ENCODE measurements around the gene HHAT.

DNA sequence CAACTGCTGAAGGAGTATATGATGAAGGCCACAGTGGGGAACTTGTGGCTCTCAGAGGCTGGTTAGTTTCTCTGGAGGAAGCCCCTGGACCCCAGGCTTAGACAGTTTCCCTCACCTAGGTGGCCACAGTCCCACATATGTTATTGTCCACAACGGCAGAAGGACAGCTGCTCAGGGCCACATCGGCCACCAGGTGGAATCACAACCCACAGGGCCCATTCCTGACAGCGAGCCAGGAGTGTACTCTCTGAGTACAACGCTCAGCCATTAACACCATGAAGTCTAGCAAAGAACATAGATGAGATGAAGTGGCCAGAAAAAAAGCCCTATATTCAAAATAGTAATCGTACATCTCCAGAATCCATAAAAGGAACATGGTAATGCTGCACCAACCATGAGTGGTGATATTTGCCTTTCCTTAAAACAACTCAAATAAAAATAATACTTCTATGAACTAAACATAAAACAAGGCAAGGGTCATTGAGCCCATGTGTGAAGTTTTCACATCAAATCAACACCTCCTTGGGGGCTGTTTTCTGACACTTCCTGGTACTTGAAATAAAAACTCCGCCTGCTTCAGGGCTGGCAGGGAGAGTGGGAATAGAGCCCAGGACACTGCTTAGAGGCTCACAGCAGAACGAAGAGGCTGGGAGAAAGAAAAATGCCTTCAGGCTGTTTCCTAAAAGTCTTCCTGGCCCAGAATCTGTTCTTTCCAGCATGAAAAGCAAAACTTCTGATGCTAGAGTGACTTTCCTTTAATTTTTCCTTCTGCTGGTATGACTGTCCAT, 383.3 kb downstream of the HHAT start:
- TF ChIP-seq GATA2 (IDR thresholded peaks at IDR 0.05; ENCODE audit: low read depth, low read length) (no peak), GATA3 (IDR thresholded peaks at IDR 0.05; ENCODE audit: low read depth, low read length) (no peak)

All from SH-SY5Y (cell line).